GM12878 (cell line): ENCODE measurements around the gene ZNF212. TPM values are rescaled to one million over a fixed set of nuclear protein-coding genes. Genes with fewer than 3 reads are reported as not detected.
"Not testable (repeated sequence)": the region's sequence is repeated elsewhere in the genome, so short reads cannot be mapped to it uniquely, and the experiment has no call there.

Source experiments
- ATAC-seq: fragments of 200-7000 bp; cut with Tn5 transposase; 3 replicates; pipeline ENCODE4 v1.9.1; 2020; ENCODE audit warnings: mild to moderate bottlenecking, moderate library complexity
- BruUV-seq: library from RNA; stranded (reverse); fragments of 400-500 nt; replicated peaks from 2 replicates; lab custom pipeline; 2021; lab: Mats Ljungman, UMichigan
- CTCF ChIA-PET: fragments of 300-600 bp; sonication (Branson Sonifier 250); formaldehyde crosslinking; extraction: SDS; loops from one replicate; lab custom pipeline; 2021; ENCODE audit warnings: inconsistent platforms; lab: Yijun Ruan, JAX
- POLR2A ChIA-PET: fragments of 350-600 bp; formaldehyde crosslinking; extraction: SDS; loops from one replicate; lab custom pipeline; 2021; ENCODE audit warnings: inconsistent platforms; lab: Charles Lee
- RAD21 ChIA-PET: fragments of 300-600 bp; sonication (Branson Sonifier 250); formaldehyde crosslinking; loops from one replicate; lab custom pipeline; 2023; ENCODE audit warnings: antibody characterized with exemption; ENCODE audit not compliant: unreplicated experiment; lab: Charles Lee
- SMC1A ChIA-PET: fragments of 300-600 bp; sonication (Branson Sonifier 250); formaldehyde crosslinking; loops from one replicate; lab custom pipeline; 2023; ENCODE audit not compliant: unreplicated experiment, uncharacterized antibody; lab: Charles Lee
- DNase-seq: peaks from one replicate; pipeline ENCODE4 v3.0.0-alpha.2; 2011; ENCODE audit warnings: low read depth, low spot score
- FAIRE-seq: peaks from 3 replicates; lab custom pipeline; 2011; peaks lifted over from hg19 to GRCh38; lab: Jason Lieb, UNC
- H2AFZ ChIP-seq: 2 replicates; pipeline ENCODE4 v1.6.0; 2011; ENCODE audit warnings: low read depth, low read length, control low read depth; ENCODE audit not compliant: control insufficient read depth
- H3K27ac ChIP-seq: 2 replicates; pipeline ENCODE4 v1.5.1; 2011; ENCODE audit warnings: control low read depth; ENCODE audit not compliant: control insufficient read depth, insufficient read depth
- H3K27me3 ChIP-seq, 2 experiments: replicated peaks in 1 of 2; 2 replicates each; pipeline versions ENCODE4 v1.6.0 to v1.6.1; 2011; ENCODE audit warnings: low read length in 1 of 2; ENCODE audit not compliant: control insufficient read depth in 2 of 2, insufficient read depth in 2 of 2
- H3K36me3 ChIP-seq, 2 experiments: 2 replicates each; pipeline ENCODE4 v1.5.1; 2011; ENCODE audit warnings: low read length in 1 of 2; ENCODE audit not compliant: control insufficient read depth in 2 of 2, insufficient read depth in 2 of 2
- H3K4me1 ChIP-seq: 2 replicates; pipeline ENCODE4 v1.6.1; 2011; ENCODE audit warnings: mild to moderate bottlenecking, low read length, moderate library complexity, mixed read lengths; ENCODE audit not compliant: control insufficient read depth, insufficient read depth
- H3K4me2 ChIP-seq: 2 replicates; pipeline ENCODE4 v1.6.0; 2011; ENCODE audit warnings: control low read depth; ENCODE audit not compliant: control insufficient read depth, insufficient read depth
- H3K4me3 ChIP-seq: fragments of 200-600 bp; sonication (generic); 2 replicates; pipeline ENCODE4 v1.5.1; 2016
- H3K79me2 ChIP-seq: 2 replicates; pipeline ENCODE4 v1.6.0; 2011; ENCODE audit warnings: low read length; ENCODE audit not compliant: control insufficient read depth, insufficient read depth
- H3K9ac ChIP-seq: 2 replicates; pipeline ENCODE4 v1.8.0; 2011; ENCODE audit warnings: low read length, control low read depth, mixed read lengths; ENCODE audit not compliant: control insufficient read depth, insufficient read depth
- H3K9me3 ChIP-seq: replicated peaks from 3 replicates; pipeline ENCODE4 v1.5.1; 2011; ENCODE audit warnings: mild to moderate bottlenecking, low read length; ENCODE audit not compliant: control insufficient read depth, insufficient read depth
- H4K20me1 ChIP-seq: 2 replicates; pipeline ENCODE4 v1.6.0; 2011; ENCODE audit not compliant: control insufficient read depth, insufficient read depth
- PAX8 ChIP-seq: fragments of 450-650 bp; IDR thresholded peaks from 2 replicates; pipeline ENCODE4 v1.6.1; 2017; ENCODE audit warnings: mild to moderate bottlenecking, moderate library complexity
- SRF ChIP-seq, 2 experiments: IDR thresholded peaks; 2 replicates each; pipeline ENCODE4 v1.6.1; 2011; ENCODE audit warnings: low read depth in 2 of 2, low read length in 2 of 2, mild to moderate bottlenecking in 1 of 2, moderate library complexity in 1 of 2
- USF2 ChIP-seq: IDR thresholded peaks from 2 replicates; pipeline ENCODE4 v1.6.1; 2011; ENCODE audit warnings: low read depth, low read length, improper control_type of control experiment, borderline replicate concordance
- YBX1 ChIP-seq: fragments of 450-650 bp; IDR thresholded peaks from 2 replicates; pipeline ENCODE4 v1.6.1; 2016; ENCODE audit warnings: antibody characterized with exemption
- WGBS: methylation state at CpG from one replicate; pipeline ENCODE4 v1.1.6; 2016; ENCODE audit warnings: low lambda C conversion rate; ENCODE audit not compliant: insufficient replicate concordance, insufficient coverage; ENCODE audit errors: missing lambda C conversion rate; 5-methylcytosine and 5-hydroxymethylcytosine counted together
- in situ Hi-C: fragments of 300-500 bp; cut with MboI; formaldehyde crosslinking; loops from 9 replicates; pipeline ENCODE4 v1.14.3; 2018; ENCODE audit warnings: mixed read lengths
- intact Hi-C: fragments of 100-400 bp; cut with micrococcal nuclease; formaldehyde crosslinking; loops from one replicate; pipeline ENCODE4 v1.14.2; 2022; ENCODE audit not compliant: unreplicated experiment
- polyA plus RNA-seq, 11 experiments: library from polyadenylated mRNA; depleted of rRNA in 4 of 11; unstranded in 6 of 11; stranded (reverse) in 5 of 11; fragments of >200 nt; fragmentation: Nextera tagmentation in 4 of 11; fragmentation: Illumina TruSeq in 1 of 11; extraction: Ambion mirVana in 4 of 11; extraction: Trizol in 1 of 11; gene quantifications; 1 replicate in 1 of 11; 2 replicates in 10 of 11; pipeline versions ENCODE4 v1.2.1 to v1.2.3, GENCODE V29; 2011 to 2016; ENCODE audit warnings: inconsistent platforms in 2 of 11, missing spikeins in 2 of 11, low read depth in 1 of 11
- total RNA-seq, 4 experiments: library from RNA; depleted of rRNA in 3 of 4; stranded (reverse); fragments of >200 nt in 3 of 4; fragmentation: Illumina TruSeq in 1 of 4; extraction: Trizol in 1 of 4; gene quantifications; 2 replicates each; pipeline versions ENCODE4 v1.2.1 to v1.2.3, GENCODE V29; 2013 to 2021

Gene ZNF212
- total and polyA plus RNA-seq, 10 of the 15 experiments (the other 5 are each of a cell fraction or from before 2014, with no cell fraction given), result 1.2 to 11.6 (median 5.4) TPM

GRCh38 chr7:149267733-149268132, 28.3 kb downstream of the ZNF212 start:
- Histone ChIP-seq H3K9me3 (no peaks in the 10 kb centered on the region), H3K79me2 (no peaks in the 10 kb centered on the region; the same call in 1 of the 2 replicates), H3K4me1 (no peaks in the 10 kb centered on the region), H4K20me1 (no peaks in the 10 kb centered on the region), H3K4me3 (no peak overlapping the region), H3K27me3 (no peaks in the 10 kb centered on the region), H3K9ac (no peak overlapping the region), H3K36me3 (peaks cover 7% of the 10 kb centered on the region in 2 experiments), H3K4me2 (no peak overlapping the region), H2AFZ (no peak overlapping the region), H3K27ac (no peak overlapping the region)
- over 99% methylated on average over 6 of the region's 8 CpGs for WGBS
- ATAC-seq (no peak), DNase-seq (no peak), FAIRE-seq (no peak)
- ChIA-PET POLR2A (no interaction called here), RAD21 (no interaction called here), CTCF (no interaction called here), SMC1A (no interaction called here)
- intact Hi-C loops (no loop called here), in situ Hi-C loops (no loop called here)
- no peak for TF ChIP-seq PAX8
- no peak for TF ChIP-seq SRF (IDR thresholded peaks at IDR 0.05; ENCODE audit: low read depth in 2 of 2, low read length in 2 of 2)
- TF ChIP-seq YBX1, result no peak
- no peak for TF ChIP-seq USF2
- no TSS peak for BruUV-seq

GRCh38 chr7:149274424-149274823, 35.0 kb downstream of the ZNF212 start:
- H3K4me3 ChIP-seq, ATAC-seq, BruUV-seq, H3K9ac ChIP-seq, H2AFZ ChIP-seq, H3K9me3 ChIP-seq, POLR2A ChIA-PET, intact Hi-C loops, H4K20me1 ChIP-seq, FAIRE-seq, SMC1A ChIA-PET, RAD21 ChIA-PET, in situ Hi-C loops, H3K27ac ChIP-seq, H3K4me2 ChIP-seq, H3K27me3 ChIP-seq, H3K4me1 ChIP-seq, DNase-seq, H3K79me2 ChIP-seq, CTCF ChIA-PET: not testable (repeated sequence)
- WGBS, result 94% methylated on average over 8 of the region's 8 CpGs
- peaks cover 13 to 14% of the 10 kb centered on the region in 2 experiments for H3K36me3 ChIP-seq
